ENCODE data around the gene ARHGEF28.

DNA sequence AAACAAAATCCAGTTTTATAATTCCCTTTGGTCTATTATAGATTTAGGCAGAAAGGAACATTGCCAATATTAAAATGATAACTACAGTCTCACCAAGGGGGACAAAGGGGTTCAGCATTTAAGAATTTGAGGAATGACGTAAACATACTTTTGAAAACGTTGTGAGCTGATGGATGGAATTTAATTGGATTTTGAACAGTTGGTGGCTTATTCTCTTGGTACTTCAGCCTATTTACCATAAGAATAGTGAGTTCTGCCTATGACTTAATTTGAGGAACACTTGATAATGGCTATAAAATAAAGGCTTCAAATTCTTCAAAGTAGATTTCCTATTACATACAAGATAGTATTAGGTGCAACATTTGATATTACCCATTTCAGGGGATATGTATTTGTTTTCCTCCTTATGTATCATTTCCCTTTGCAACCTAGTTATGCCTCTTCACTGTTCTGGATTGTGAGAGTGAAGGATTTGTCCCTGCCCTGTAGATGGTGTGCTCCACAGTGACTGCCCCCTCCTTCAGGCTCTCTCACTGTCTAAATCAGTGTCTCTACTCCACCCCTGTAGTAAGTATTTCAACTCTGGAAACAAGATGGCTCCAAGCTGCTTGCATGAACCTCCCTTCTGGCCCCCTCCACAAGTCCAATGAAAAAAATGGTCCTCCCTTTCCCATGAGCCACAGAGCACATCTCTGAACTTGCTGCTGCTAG lies 225.6 kb downstream of the ARHGEF28 start:
- TF ChIP-seq, protein P1, sequence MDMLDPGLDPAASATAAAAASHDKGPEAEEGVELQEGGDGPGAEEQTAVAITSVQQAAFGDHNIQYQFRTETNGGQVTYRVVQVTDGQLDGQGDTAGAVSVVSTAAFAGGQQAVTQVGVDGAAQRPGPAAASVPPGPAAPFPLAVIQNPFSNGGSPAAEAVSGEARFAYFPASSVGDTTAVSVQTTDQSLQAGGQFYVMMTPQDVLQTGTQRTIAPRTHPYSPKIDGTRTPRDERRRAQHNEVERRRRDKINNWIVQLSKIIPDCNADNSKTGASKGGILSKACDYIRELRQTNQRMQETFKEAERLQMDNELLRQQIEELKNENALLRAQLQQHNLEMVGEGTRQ (IDR thresholded peaks at IDR 0.05; ENCODE audit: low read depth, low read length), result no peak
- TF ChIP-seq BHLHE40 (IDR thresholded peaks at IDR 0.05; ENCODE audit: low read depth, low read length) (no peak), POLR2A (IDR thresholded peaks at IDR 0.05; ENCODE audit: low read depth, low read length) (no peak), SMC3 (IDR thresholded peaks at IDR 0.05; ENCODE audit: low read depth, low read length) (no peak)
- TF ChIP-seq, protein P2, sequence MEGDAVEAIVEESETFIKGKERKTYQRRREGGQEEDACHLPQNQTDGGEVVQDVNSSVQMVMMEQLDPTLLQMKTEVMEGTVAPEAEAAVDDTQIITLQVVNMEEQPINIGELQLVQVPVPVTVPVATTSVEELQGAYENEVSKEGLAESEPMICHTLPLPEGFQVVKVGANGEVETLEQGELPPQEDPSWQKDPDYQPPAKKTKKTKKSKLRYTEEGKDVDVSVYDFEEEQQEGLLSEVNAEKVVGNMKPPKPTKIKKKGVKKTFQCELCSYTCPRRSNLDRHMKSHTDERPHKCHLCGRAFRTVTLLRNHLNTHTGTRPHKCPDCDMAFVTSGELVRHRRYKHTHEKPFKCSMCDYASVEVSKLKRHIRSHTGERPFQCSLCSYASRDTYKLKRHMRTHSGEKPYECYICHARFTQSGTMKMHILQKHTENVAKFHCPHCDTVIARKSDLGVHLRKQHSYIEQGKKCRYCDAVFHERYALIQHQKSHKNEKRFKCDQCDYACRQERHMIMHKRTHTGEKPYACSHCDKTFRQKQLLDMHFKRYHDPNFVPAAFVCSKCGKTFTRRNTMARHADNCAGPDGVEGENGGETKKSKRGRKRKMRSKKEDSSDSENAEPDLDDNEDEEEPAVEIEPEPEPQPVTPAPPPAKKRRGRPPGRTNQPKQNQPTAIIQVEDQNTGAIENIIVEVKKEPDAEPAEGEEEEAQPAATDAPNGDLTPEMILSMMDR (conservative IDR thresholded peaks at IDR 0.05; ENCODE audit: low read depth, low read length), result no peak
